DOHH2 (cell line): ENCODE data around the gene SCN2A.

Experiments used
- H3F3A ChIP-seq: fragments of 200-600 bp; sonication (generic), shearing (Covaris generic); 2 replicates; pipeline ENCODE4 v1.6.0; 2016; ENCODE audit warnings: antibody characterized with exemption, mild to moderate bottlenecking; ENCODE audit not compliant: control insufficient read depth, insufficient read depth
- H3K27ac ChIP-seq: fragments of 200-600 bp; sonication (generic); 2 replicates; pipeline ENCODE4 v1.5.1; 2014; ENCODE audit warnings: low read depth, mild to moderate bottlenecking, low read length, moderate library complexity
- H3K27me3 ChIP-seq: fragments of 200-600 bp; sonication (generic); 2 replicates; pipeline ENCODE4 v1.6.1; 2014; ENCODE audit warnings: mild to moderate bottlenecking, low read length, mixed read lengths; ENCODE audit not compliant: control insufficient read depth
- H3K36me3 ChIP-seq: fragments of 200-600 bp; sonication (generic); 2 replicates; pipeline ENCODE4 v1.6.1; 2014; ENCODE audit warnings: mild to moderate bottlenecking, low read length, moderate library complexity, mixed read lengths; ENCODE audit not compliant: control insufficient read depth
- H3K4me1 ChIP-seq: fragments of 200-600 bp; sonication (generic); 2 replicates; pipeline ENCODE4 v1.6.1; 2014; ENCODE audit warnings: mild to moderate bottlenecking, low read length, mixed read lengths; ENCODE audit not compliant: control insufficient read depth
- H3K4me2 ChIP-seq: fragments of 200-600 bp; sonication (generic); 2 replicates; pipeline ENCODE4 v1.6.0; 2014; ENCODE audit warnings: mild to moderate bottlenecking, low read length, moderate library complexity
- H3K4me3 ChIP-seq: fragments of 200-600 bp; sonication (generic); 2 replicates; pipeline ENCODE4 v1.5.1; 2014; ENCODE audit warnings: mild to moderate bottlenecking, low read length, mixed read lengths
- H3K79me2 ChIP-seq: fragments of 200-600 bp; sonication (generic); 2 replicates; pipeline ENCODE4 v1.6.1; 2014; ENCODE audit warnings: mild to moderate bottlenecking, low read length, mixed read lengths; ENCODE audit not compliant: control insufficient read depth
- H3K9me2 ChIP-seq: fragments of 200-600 bp; sonication (generic); replicated peaks from 2 replicates; pipeline ENCODE4 v1.6.1; 2014; ENCODE audit warnings: mild to moderate bottlenecking, low read length, mixed read lengths; ENCODE audit not compliant: control insufficient read depth
- H3K9me3 ChIP-seq: fragments of 200-600 bp; sonication (generic); 2 replicates; pipeline ENCODE4 v1.6.1; 2014; ENCODE audit warnings: antibody characterized with exemption, low read length, mixed read lengths; ENCODE audit not compliant: control insufficient read depth, insufficient read depth
- H4K20me1 ChIP-seq: fragments of 200-600 bp; sonication (generic); 2 replicates; pipeline ENCODE4 v1.6.0; 2014; ENCODE audit warnings: low read depth, mild to moderate bottlenecking, antibody characterized with exemption, low read length, moderate library complexity; ENCODE audit not compliant: control insufficient read depth, insufficient read depth
- EZH2phosphoT487 ChIP-seq: fragments of 200-600 bp; sonication (generic); IDR thresholded peaks from 2 replicates; pipeline ENCODE4 v1.6.1; 2017; ENCODE audit warnings: borderline replicate concordance, mild to moderate bottlenecking, antibody characterized with exemption, low read length, moderate library complexity, mixed read lengths
- TF ChIP-seq, protein P1 (sequence below): fragments of 200-600 bp; sonication (generic); IDR thresholded peaks from one replicate; pipeline ENCODE4 v1.5.1; 2014; ENCODE audit warnings: antibody characterized with exemption, mild to moderate bottlenecking, low read depth, low read length; ENCODE audit not compliant: poor library complexity, severe bottlenecking

SCN2A gene

DNA sequence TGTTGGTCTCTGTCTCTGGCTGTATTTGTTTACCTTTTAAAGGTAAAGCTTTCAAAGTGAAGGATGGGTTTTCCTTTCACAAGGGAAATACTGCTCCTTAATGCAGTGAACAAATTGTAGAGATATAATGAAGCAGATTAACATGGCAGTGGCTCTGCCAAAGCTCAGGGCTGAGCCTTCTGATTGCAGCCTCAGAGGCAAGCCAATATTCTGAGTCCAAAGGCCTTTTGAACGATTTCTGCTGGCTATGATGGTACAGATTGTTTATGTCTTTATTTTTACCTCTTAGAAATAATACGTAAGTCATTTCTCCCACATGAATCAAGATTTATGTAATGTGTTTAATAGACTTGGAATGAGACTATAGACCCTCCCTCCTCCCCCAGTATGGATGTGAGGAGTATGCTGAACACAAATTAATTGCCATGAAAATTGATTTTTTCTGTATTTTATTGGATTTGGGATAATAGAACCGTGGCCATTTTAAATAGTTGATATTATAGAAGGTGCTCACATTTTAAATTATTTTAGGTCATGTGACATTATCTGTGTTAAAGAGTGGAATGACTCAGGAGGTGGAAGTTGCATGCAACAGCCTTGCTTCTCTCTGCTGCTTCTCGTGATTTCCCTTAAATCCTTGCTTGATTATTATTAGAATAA, 772 bp downstream of the SCN2A start:
- Histone ChIP-seq H3K27ac (no peak overlapping the region), H3K9me3 (no peaks in the 10 kb centered on the region), H3K27me3 (no peaks in the 10 kb centered on the region), H3K36me3 (no peaks in the 10 kb centered on the region), H3K4me3 (no peak overlapping the region), H3F3A (no peaks in the 10 kb centered on the region), H3K4me1 (no peaks in the 10 kb centered on the region), H3K9me2 (no peaks in the 10 kb centered on the region), H3K79me2 (no peaks in the 10 kb centered on the region), H4K20me1 (no peaks in the 10 kb centered on the region), H3K4me2 (no peak overlapping the region)
- TF ChIP-seq, protein P1, sequence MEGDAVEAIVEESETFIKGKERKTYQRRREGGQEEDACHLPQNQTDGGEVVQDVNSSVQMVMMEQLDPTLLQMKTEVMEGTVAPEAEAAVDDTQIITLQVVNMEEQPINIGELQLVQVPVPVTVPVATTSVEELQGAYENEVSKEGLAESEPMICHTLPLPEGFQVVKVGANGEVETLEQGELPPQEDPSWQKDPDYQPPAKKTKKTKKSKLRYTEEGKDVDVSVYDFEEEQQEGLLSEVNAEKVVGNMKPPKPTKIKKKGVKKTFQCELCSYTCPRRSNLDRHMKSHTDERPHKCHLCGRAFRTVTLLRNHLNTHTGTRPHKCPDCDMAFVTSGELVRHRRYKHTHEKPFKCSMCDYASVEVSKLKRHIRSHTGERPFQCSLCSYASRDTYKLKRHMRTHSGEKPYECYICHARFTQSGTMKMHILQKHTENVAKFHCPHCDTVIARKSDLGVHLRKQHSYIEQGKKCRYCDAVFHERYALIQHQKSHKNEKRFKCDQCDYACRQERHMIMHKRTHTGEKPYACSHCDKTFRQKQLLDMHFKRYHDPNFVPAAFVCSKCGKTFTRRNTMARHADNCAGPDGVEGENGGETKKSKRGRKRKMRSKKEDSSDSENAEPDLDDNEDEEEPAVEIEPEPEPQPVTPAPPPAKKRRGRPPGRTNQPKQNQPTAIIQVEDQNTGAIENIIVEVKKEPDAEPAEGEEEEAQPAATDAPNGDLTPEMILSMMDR: no peak
- no peak for TF ChIP-seq EZH2phosphoT487

GRCh38 chr2:165240916-165241315, 1.7 kb downstream of the SCN2A start:
- H3K79me2 ChIP-seq: no peaks in the 10 kb centered on the region
- no peak overlapping the region for H3K4me2 ChIP-seq
- H3K9me3 ChIP-seq: no peaks in the 10 kb centered on the region
- no peak overlapping the region for H3K4me3 ChIP-seq
- H3K9me2 ChIP-seq: no peaks in the 10 kb centered on the region
- TF ChIP-seq, protein P1: no peak
- no peak for TF ChIP-seq EZH2phosphoT487
- no peak overlapping the region for H3K27ac ChIP-seq
- H3K36me3 ChIP-seq: no peaks in the 10 kb centered on the region
- no peaks in the 10 kb centered on the region for H3K27me3 ChIP-seq
- no peaks in the 10 kb centered on the region for H3F3A ChIP-seq
- H3K4me1 ChIP-seq: no peaks in the 10 kb centered on the region
- no peaks in the 10 kb centered on the region for H4K20me1 ChIP-seq

DNA sequence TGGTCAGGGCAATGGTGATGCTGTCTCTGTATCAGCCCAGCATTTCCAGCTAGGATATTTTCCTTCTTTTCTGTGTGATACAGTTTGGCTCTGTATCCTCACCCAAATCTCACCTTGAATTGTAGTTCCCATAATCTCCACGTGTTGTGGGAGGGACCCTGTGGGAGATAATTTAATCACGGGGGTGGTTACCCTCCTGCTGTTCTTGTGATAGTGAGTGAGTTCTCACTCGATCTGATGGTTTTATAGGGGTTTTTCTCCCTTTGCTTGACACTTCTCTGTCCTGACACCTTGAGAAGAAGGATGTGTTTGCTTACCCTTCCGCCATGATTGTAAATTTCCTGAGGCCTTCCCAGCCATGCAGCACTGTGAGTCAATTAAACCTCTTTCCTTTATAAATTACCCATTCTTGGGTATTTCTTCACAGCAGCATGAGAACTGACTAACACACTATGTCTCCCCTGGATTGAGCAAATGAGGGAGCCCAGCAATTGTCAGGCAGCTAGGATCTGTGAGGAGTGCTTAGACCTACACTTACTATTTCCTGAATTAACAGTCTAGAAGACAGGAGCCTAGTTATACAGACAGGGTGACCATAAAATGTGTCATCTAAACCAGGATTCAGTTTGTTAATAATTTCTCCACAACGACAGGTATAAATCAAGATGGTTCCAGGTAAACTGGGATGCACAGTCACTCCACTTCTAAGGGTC, 6.0 kb downstream of the SCN2A start:
- Histone ChIP-seq H3K27ac (no peak overlapping the region), H3K9me2 (no peaks in the 10 kb centered on the region), H3K4me2 (no peak overlapping the region), H3K4me3 (no peak overlapping the region), H3K79me2 (no peaks in the 10 kb centered on the region), H3K36me3 (no peaks in the 10 kb centered on the region), H3F3A (no peaks in the 10 kb centered on the region), H3K9me3 (no peaks in the 10 kb centered on the region), H3K4me1 (no peaks in the 10 kb centered on the region), H4K20me1 (no peaks in the 10 kb centered on the region), H3K27me3 (peaks cover 6% of the 10 kb centered on the region; the same call in 1 of the 2 replicates)
- TF ChIP-seq EZH2phosphoT487: no peak
- TF ChIP-seq, protein P1: no peak
